Tibial nerve (tissue), 4 donors: ENCODE data around the gene ENTPD1.

ENCODE experiments used
- EP300 ChIP-seq, 2 donors: sonication (generic); formaldehyde crosslinking; IDR thresholded peaks; one replicate each; pipeline ENCODE4 v1.6.1; 2017; ENCODE audit warnings: antibody characterized with exemption in 2 of 2, mild to moderate bottlenecking in 1 of 2
- POLR2A ChIP-seq, 2 donors: fragments of 450-650 bp; IDR thresholded peaks; one replicate each; pipeline ENCODE4 v1.6.1; 2017; ENCODE audit warnings: antibody characterized with exemption in 2 of 2, mild to moderate bottlenecking in 2 of 2, moderate library complexity in 2 of 2
- TF ChIP-seq, protein P1 (sequence below), 5 experiments: fragments of 200-600 bp in 3 of 5; fragments of 450-650 bp in 2 of 5; sonication (generic) in 3 of 5; IDR thresholded peaks; one replicate each; pipeline ENCODE4 v1.5.1; 2016 to 2019; ENCODE audit warnings: antibody characterized with exemption in 5 of 5, mild to moderate bottlenecking in 3 of 5, moderate library complexity in 2 of 5

GRCh38 chr10:95791425-95791979, 35.5 kb downstream of the ENTPD1 start:
- TF ChIP-seq POLR2A (IDR thresholded peaks at IDR 0.05) (no peak), EP300 (IDR thresholded peaks at IDR 0.05) (no peak)
- TF ChIP-seq, protein P1, sequence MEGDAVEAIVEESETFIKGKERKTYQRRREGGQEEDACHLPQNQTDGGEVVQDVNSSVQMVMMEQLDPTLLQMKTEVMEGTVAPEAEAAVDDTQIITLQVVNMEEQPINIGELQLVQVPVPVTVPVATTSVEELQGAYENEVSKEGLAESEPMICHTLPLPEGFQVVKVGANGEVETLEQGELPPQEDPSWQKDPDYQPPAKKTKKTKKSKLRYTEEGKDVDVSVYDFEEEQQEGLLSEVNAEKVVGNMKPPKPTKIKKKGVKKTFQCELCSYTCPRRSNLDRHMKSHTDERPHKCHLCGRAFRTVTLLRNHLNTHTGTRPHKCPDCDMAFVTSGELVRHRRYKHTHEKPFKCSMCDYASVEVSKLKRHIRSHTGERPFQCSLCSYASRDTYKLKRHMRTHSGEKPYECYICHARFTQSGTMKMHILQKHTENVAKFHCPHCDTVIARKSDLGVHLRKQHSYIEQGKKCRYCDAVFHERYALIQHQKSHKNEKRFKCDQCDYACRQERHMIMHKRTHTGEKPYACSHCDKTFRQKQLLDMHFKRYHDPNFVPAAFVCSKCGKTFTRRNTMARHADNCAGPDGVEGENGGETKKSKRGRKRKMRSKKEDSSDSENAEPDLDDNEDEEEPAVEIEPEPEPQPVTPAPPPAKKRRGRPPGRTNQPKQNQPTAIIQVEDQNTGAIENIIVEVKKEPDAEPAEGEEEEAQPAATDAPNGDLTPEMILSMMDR (IDR thresholded peaks at IDR 0.05), result no peak
